CD8-positive, alpha-beta memory T cell (primary cell): ENCODE results near the gene PALLD. TPM values are rescaled to one million over a fixed set of nuclear protein-coding genes. Genes with fewer than 3 reads are reported as not detected.

Source experiments
- CTCF ChIA-PET: fragments of 350-600 bp; sonication (Branson Sonifier 250); formaldehyde crosslinking; loops from one replicate; lab custom pipeline; 2021; ENCODE audit warnings: antibody characterized with exemption; lab: Charles Lee
- POLR2A ChIA-PET: fragments of 350-600 bp; sonication (Branson Sonifier 250); formaldehyde crosslinking; loops from one replicate; lab custom pipeline; 2021; ENCODE audit warnings: antibody characterized with exemption; lab: Charles Lee
- DNase-seq, 5 donors: peaks; one replicate each; pipeline versions ENCODE4 v3.0.0 to v3.0.0-alpha.2; 2020 to 2022; ENCODE audit warnings: mixed read lengths in 1 of 5
- H3K27ac ChIP-seq: one replicate; pipeline ENCODE4 v1.7.0; 2013; ENCODE audit warnings: low read depth, mild to moderate bottlenecking, low read length, moderate library complexity
- H3K27me3 ChIP-seq: 2 replicates; pipeline ENCODE4 v1.7.0; 2013; ENCODE audit warnings: low read length, mild to moderate bottlenecking; ENCODE audit not compliant: insufficient read depth, poor library complexity, severe bottlenecking
- H3K36me3 ChIP-seq: 2 replicates; pipeline ENCODE4 v1.7.0; 2013; ENCODE audit warnings: mild to moderate bottlenecking, low read length, moderate library complexity; ENCODE audit not compliant: insufficient read depth
- H3K4me1 ChIP-seq: 2 replicates; pipeline ENCODE4 v1.7.0; 2013; ENCODE audit warnings: mild to moderate bottlenecking, low read length, moderate library complexity; ENCODE audit not compliant: insufficient read depth
- H3K4me3 ChIP-seq: 2 replicates; pipeline ENCODE4 v1.7.0; 2013; ENCODE audit warnings: mild to moderate bottlenecking, low read length
- H3K9me3 ChIP-seq: 2 replicates; pipeline ENCODE4 v1.7.0; 2013; ENCODE audit warnings: mild to moderate bottlenecking, low read length
- H3K27ac Mint-ChIP-seq, 8 donors: one replicate each; pipeline ENCODE4 v1.8.0; 2020 to 2021; ENCODE audit warnings: mixed read lengths in 8 of 8, mild to moderate bottlenecking in 6 of 8, inconsistent platforms in 3 of 8, moderate library complexity in 3 of 8
- H3K27me3 Mint-ChIP-seq, 2 donors: one replicate each; pipeline ENCODE4 v1.8.0; 2020 to 2021; ENCODE audit warnings: mixed read lengths in 2 of 2, mild to moderate bottlenecking in 1 of 2, moderate library complexity in 1 of 2
- H3K36me3 Mint-ChIP-seq, 3 donors: one replicate each; pipeline ENCODE4 v1.8.0; 2020 to 2021; ENCODE audit warnings: mixed read lengths in 3 of 3, inconsistent platforms in 1 of 3, mild to moderate bottlenecking in 1 of 3
- H3K4me1 Mint-ChIP-seq, 3 donors: one replicate each; pipeline ENCODE4 v1.8.0; 2020 to 2021; ENCODE audit warnings: mixed read lengths in 3 of 3, inconsistent platforms in 1 of 3, mild to moderate bottlenecking in 1 of 3
- H3K4me3 Mint-ChIP-seq, 7 donors: one replicate each; pipeline ENCODE4 v1.8.0; 2020 to 2021; ENCODE audit warnings: mixed read lengths in 7 of 7, mild to moderate bottlenecking in 6 of 7, moderate library complexity in 4 of 7, inconsistent platforms in 2 of 7
- H3K9me3 Mint-ChIP-seq, 5 donors: one replicate each; pipeline ENCODE4 v1.8.0; 2020 to 2022; ENCODE audit warnings: mixed read lengths in 5 of 5, mild to moderate bottlenecking in 3 of 5, moderate library complexity in 2 of 5, inconsistent platforms in 1 of 5
- polyA plus RNA-seq: library from polyadenylated mRNA; unstranded; fragments of 300-500 nt; fragmentation: Illumina TruSeq; gene quantifications from one replicate; pipeline ENCODE4 v1.2.3, GENCODE V29; 2021
- total RNA-seq, 2 experiments: library from RNA; stranded (reverse); gene quantifications; one replicate each; pipeline ENCODE4 v1.2.3, GENCODE V29; 2021

Gene PALLD
- total and polyA plus RNA-seq, 3 experiments from 2014 or later, result 0.35 to 0.97 (median 0.47) TPM

DNA sequence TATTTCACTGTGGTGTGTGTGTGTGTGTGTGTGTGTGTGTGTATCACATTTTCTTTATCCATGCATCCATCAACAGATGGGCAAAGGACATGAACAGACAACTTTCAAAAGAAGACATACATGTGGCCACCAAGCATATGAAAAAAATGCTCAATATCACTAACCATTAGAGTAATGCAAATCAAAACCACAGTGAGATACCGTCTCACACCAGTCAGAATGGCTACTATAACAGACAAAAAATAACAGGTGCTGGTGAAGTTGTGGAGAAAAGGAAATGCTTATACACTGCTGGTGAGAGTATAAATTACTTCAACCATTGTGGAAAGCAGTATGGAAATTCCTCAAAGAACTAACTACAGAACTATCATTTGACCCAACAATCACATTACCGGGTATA, 83.4 kb downstream of the PALLD start:
- Histone ChIP-seq H3K27me3 (no peaks in the 10 kb centered on the region), H3K4me1 (no peaks in the 10 kb centered on the region), H3K9me3 (no peaks in the 10 kb centered on the region), H3K4me3 (no peak overlapping the region), H3K36me3 (no peaks in the 10 kb centered on the region), H3K27ac (no peak overlapping the region)
- no peak for DNase-seq
- POLR2A ChIA-PET, result no interaction called here
- no peak overlapping the region for H3K27ac Mint-ChIP-seq
- no peaks in the 10 kb centered on the region for H3K4me1 Mint-ChIP-seq
- no peak overlapping the region for H3K4me3 Mint-ChIP-seq
- peaks cover 0 to 15% (median 4%) of the 10 kb centered on the region in 5 donors for H3K9me3 Mint-ChIP-seq
- CTCF ChIA-PET, result no interaction called here
- peaks cover 3 to 20% of the 10 kb centered on the region in 2 donors for H3K27me3 Mint-ChIP-seq
- H3K36me3 Mint-ChIP-seq, result peaks cover 0 to 3% (median 0%) of the 10 kb centered on the region in 3 donors

DNA sequence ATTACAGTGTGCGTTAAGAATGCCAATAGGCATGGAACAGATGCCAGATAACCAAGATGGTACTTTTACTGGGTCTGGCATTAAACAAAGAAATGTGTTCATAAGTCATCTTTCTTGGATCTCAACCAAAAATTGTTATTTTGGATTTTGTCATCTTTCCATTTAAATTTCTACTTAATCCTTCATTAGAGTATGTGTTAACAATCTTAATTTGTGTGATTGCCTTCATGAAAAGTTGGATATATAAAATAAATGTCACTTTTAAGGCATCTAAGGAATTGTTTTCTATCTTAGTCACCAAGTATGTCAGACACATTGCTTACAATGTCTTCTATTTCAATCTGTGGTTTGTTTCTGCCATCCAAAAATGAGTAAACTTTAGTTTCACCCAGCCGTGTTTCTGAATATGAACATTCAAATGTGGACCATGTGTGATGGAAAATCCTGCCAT, 87.5 kb downstream of the PALLD start:
- no peak for DNase-seq
- Histone ChIP-seq H3K4me1 (no peaks in the 10 kb centered on the region), H3K27me3 (no peaks in the 10 kb centered on the region), H3K4me3 (no peak overlapping the region), H3K9me3 (no peaks in the 10 kb centered on the region), H3K27ac (no peak overlapping the region), H3K36me3 (no peaks in the 10 kb centered on the region)
- Mint-ChIP-seq H3K9me3 (peaks cover 0 to 15% (median 4%) of the 10 kb centered on the region in 5 donors), H3K27me3 (peaks cover 12 to 34% of the 10 kb centered on the region in 2 donors), H3K36me3 (peaks cover 0 to 3% (median 0%) of the 10 kb centered on the region in 3 donors), H3K27ac (no peak overlapping the region), H3K4me1 (no peaks in the 10 kb centered on the region), H3K4me3 (no peak overlapping the region)
- ChIA-PET POLR2A (no interaction called here), CTCF (no interaction called here)

DNA sequence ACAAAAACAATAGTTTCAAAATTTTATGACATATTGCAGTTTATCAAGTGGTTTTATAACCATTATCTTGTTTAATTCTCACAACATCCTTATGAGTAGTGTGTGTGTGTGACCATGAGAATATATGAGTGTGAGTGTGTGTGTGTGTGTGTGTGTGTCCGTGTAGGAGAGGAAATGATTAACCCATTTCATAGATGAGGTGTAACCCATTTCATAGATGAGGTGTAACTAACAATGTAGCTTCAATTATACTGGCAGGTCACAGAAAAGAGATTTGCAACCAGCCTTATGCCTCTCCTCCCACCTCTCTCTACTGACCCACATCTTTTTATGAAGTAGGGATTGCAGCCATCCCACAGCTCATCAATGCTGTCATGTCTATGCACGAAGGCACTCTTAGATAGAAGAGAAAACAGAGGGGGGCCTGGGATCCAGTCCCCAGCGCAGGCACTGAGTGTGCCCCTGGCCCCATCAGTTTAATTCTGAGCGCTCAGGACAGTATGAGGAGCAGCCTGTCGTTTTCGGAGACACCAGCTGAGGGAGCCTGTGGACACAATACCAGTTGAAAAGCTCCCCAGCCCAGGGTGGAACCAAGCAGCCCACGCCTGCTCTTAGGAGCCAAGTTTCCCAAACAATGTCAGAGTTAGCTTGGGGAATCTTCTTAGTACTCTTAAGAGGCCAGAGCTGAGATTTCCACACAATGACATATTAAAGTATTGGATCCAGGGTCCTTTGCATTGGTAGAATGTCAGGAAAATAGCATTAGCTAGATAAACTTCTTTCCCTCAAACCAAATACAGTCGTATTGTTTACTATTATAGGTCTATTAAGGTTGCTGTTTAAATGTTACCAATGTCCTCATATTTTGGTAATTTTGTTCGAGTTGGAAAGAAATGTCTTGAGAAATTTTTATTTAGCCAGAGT, 88.6 kb downstream of the PALLD start:
- no peaks in the 10 kb centered on the region for H3K9me3 ChIP-seq
- H3K9me3 Mint-ChIP-seq, result peaks cover 0 to 15% (median 3%) of the 10 kb centered on the region in 5 donors
- DNase-seq, result no peak
- no peaks in the 10 kb centered on the region for H3K36me3 ChIP-seq
- H3K27me3 Mint-ChIP-seq, result peaks cover 12 to 41% of the 10 kb centered on the region in 2 donors
- no peaks in the 10 kb centered on the region for H3K4me1 Mint-ChIP-seq
- POLR2A ChIA-PET, result no interaction called here
- H3K4me3 Mint-ChIP-seq, result no peak overlapping the region
- H3K27ac Mint-ChIP-seq, result no peak overlapping the region
- H3K4me3 ChIP-seq, result no peak overlapping the region
- H3K36me3 Mint-ChIP-seq, result peaks cover 0 to 3% (median 0%) of the 10 kb centered on the region in 3 donors
- H3K27ac ChIP-seq, result no peak overlapping the region
- H3K27me3 ChIP-seq, result no peaks in the 10 kb centered on the region
- no peaks in the 10 kb centered on the region for H3K4me1 ChIP-seq
- CTCF ChIA-PET, result interaction anchor here (1.0 kb wide), 1 partner anchor 11 kb away, joined by 3 read pairs; no protein-coding TSS in a partner anchor

DNA sequence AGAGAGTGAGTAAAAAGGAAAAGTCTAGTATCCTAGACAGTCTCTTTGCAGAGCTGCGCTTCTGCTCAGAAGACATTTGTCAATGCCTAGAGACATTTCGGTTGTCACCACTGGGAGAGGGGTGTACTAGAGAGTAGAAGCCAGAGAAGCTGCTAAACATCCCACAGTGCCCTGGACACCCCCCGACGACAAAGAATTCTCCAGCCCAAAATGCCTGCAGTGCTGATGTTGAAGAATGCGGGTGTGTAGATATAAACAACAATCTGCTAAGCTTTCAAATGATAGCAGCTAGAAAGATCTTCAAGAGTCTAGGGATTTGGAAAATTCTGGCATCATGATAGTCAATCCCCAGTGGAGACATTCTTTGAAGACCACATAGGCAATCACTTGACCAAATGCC, 90.1 kb downstream of the PALLD start:
- H3K27ac ChIP-seq, result no peak overlapping the region
- Mint-ChIP-seq H3K27me3 (peaks cover 10 to 42% of the 10 kb centered on the region in 2 donors), H3K27ac (no peak overlapping the region), H3K9me3 (peaks cover 0 to 4% (median 0%) of the 10 kb centered on the region in 5 donors), H3K4me3 (no peak overlapping the region), H3K36me3 (peaks cover 0 to 3% (median 0%) of the 10 kb centered on the region in 3 donors), H3K4me1 (no peaks in the 10 kb centered on the region)
- ChIA-PET CTCF (no interaction called here), POLR2A (no interaction called here)
- H3K4me1 ChIP-seq, result no peaks in the 10 kb centered on the region
- DNase-seq, result no peak
- no peak overlapping the region for H3K4me3 ChIP-seq
- H3K27me3 ChIP-seq, result no peaks in the 10 kb centered on the region
- H3K9me3 ChIP-seq, result no peaks in the 10 kb centered on the region
- H3K36me3 ChIP-seq, result no peaks in the 10 kb centered on the region

DNA sequence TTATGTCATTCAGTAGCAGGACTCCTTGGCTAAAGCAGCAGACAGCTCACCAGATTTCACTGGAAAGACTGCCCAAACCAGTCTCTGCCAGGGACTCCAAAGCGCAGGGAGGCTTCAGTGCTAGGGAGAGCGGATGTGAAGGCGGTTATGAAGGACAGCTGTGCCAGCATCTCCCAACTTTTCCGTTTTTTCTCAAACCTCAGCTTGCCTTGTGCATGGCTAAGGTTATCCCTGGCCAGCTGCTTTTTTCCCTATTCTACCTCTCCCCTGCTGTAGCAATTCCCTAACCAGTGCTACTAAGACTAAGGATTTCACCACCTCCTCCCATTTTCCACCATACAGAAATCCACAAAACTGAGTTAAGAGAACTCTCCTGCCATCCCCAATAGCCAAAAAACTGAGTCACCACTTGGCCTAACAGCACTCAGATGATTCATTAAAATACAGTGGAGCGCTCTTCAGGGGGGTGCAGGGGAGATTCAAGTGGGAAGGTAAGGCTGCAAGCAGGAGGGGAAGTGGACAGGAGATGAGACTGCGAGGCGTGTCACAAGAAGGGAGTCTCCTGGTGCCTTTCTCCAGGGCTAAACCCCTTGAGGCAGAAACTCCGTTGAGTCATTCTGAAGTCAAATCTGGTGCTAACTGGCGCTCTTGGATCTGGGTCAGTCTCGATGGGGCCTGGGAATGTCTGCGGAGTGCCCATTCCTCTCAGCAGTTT, 90.7 kb downstream of the PALLD start:
- Mint-ChIP-seq H3K4me1 (no peaks in the 10 kb centered on the region), H3K36me3 (peaks cover 0 to 3% (median 0%) of the 10 kb centered on the region in 3 donors), H3K4me3 (no peak overlapping the region)

DNA sequence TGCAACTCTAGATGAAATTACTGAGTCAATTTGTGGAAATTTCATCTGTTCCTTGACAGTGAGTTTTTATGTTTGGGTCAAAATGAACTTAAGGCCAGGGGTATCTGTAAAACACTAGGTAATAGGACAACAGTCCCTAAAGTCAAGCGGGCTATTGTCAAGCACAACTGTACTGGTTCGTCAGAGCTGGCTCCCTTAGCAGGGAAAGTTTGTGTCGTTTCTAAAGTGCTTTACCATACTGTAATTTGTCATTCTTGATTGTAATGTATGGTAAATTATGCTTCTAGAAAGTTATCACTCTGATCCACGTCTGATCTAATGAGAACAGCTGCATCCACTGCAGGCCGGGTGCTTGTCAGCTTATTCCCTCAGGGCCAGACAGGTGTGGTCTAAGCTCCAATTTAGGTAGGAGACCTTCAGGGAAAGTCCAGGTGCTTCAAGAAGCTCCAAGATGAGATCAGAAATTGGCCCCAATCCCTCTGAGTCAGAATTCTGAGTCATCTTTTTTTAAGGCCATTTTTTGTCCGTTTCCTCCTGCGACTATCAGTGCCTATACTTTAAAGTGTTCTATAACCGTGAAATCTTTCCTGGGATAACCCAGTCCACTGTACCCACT, 92.2 kb downstream of the PALLD start:
- Mint-ChIP-seq H3K4me1 (no peaks in the 10 kb centered on the region), H3K9me3 (no peaks in the 10 kb centered on the region), H3K27ac (no peak overlapping the region), H3K4me3 (no peak overlapping the region), H3K27me3 (peaks cover 12 to 38% of the 10 kb centered on the region in 2 donors), H3K36me3 (no peaks in the 10 kb centered on the region)
- Histone ChIP-seq H3K27ac (no peak overlapping the region), H3K27me3 (no peaks in the 10 kb centered on the region), H3K36me3 (no peaks in the 10 kb centered on the region), H3K9me3 (no peaks in the 10 kb centered on the region), H3K4me1 (no peaks in the 10 kb centered on the region), H3K4me3 (no peak overlapping the region)
- POLR2A ChIA-PET, result no interaction called here
- CTCF ChIA-PET, result no interaction called here
- DNase-seq, result no peak

More for the DNA sequence above, 90.7 kb downstream of the PALLD start:
- Histone ChIP-seq H3K36me3 (no peaks in the 10 kb centered on the region), H3K27me3 (no peaks in the 10 kb centered on the region), H3K9me3 (no peaks in the 10 kb centered on the region), H3K4me3 (no peak overlapping the region), H3K27ac (no peak overlapping the region), H3K4me1 (no peaks in the 10 kb centered on the region)
- H3K27ac Mint-ChIP-seq, result no peak overlapping the region
- CTCF ChIA-PET, result no interaction called here
- H3K9me3 Mint-ChIP-seq, result peaks cover 0 to 4% (median 0%) of the 10 kb centered on the region in 5 donors
- no peak for DNase-seq
- POLR2A ChIA-PET, result no interaction called here
- H3K27me3 Mint-ChIP-seq, result peaks cover 12 to 41% of the 10 kb centered on the region in 2 donors

DNA sequence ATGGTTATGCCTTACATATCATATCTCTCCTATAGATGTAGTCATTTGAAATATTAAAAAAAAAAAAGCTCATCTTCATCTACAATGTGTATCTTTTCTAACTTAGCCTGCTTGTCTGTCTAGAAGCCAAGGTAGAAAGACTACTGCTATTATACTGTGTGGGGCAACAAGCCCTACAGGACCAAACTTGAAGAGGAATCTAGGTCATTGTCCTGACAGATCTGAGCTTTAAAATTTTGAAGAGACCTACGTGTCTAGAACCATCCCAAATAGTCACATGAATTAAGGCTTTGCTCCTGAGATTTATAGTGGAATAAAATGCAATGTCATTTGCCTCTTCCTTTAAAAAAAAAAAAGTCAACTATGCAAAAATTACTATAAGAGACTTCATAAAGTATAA, 95.8 kb downstream of the PALLD start:
- H3K27me3 Mint-ChIP-seq, result peaks cover 8 to 26% of the 10 kb centered on the region in 2 donors
- no peaks in the 10 kb centered on the region for H3K9me3 Mint-ChIP-seq
- Histone ChIP-seq H3K27me3 (no peaks in the 10 kb centered on the region), H3K9me3 (no peaks in the 10 kb centered on the region), H3K4me1 (no peaks in the 10 kb centered on the region), H3K27ac (no peak overlapping the region), H3K36me3 (no peaks in the 10 kb centered on the region), H3K4me3 (no peak overlapping the region)
- ChIA-PET POLR2A (no interaction called here), CTCF (no interaction called here)
- no peak for DNase-seq
- H3K4me3 Mint-ChIP-seq, result no peak overlapping the region
- H3K4me1 Mint-ChIP-seq, result no peaks in the 10 kb centered on the region
- H3K36me3 Mint-ChIP-seq, result no peaks in the 10 kb centered on the region
- no peak overlapping the region for H3K27ac Mint-ChIP-seq
